ENCODE results near the gene PFKFB3.

The PFKFB3 gene

DNA sequence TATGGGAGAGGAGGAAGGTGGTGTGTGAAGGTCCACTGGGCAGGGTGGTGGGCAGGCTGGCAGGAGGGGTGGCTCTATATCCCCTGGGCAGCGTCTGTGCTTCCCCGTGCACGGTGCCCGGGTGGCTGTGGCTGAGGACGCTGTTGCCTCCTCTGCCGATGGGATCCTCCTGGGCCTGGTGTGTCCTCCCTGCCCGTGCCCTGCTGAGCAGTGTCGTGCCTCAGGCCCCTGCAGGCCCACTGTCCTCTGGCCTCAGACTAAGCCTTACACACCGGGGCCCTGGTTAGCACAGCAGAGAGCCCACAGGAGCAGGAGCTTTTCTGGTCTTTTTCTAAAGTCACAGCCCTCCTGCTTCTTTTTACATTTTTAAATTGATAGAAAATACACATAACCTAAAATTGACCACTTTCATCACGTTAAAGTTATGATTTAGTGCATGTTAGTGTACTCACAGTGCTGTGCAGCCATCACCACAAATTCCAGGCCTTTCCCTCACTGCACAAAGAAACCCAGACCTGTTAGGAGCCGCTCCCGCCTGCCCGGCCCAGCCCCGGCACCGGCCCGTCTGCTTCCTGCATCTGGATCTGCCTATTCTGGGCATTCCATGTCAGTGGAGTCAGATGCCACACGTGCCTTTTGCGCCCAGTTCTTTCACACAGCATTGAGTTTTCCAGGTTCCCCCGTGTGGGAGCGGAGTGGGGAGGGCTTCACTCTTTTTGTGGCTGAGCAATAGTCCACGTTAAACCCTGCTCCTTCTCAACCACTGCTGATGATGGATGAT, 19.4 kb downstream of the PFKFB3 start:
- no peak overlapping the region for H3K9ac ChIP-seq (ENCODE audit: low read length)
- no peaks in the 10 kb centered on the region for H3K27me3 ChIP-seq (ENCODE audit: insufficient read depth, low read length)
- no peaks in the 10 kb centered on the region for H4K20me1 ChIP-seq (ENCODE audit: insufficient read depth, low read length)
- H3K27ac ChIP-seq (ENCODE audit: low read depth, low read length, poor library complexity, severe bottlenecking): no peak overlapping the region
- no peaks in the 10 kb centered on the region for H3K9me2 ChIP-seq (ENCODE audit: low read depth, low read length)
- no peaks in the 10 kb centered on the region for H3F3A ChIP-seq (ENCODE audit: insufficient read depth, low read length)
- H2AFZ ChIP-seq (ENCODE audit: low read length): no peak overlapping the region
- no peak overlapping the region for H3K4me3 ChIP-seq (ENCODE audit: low read depth, low read length, poor library complexity, severe bottlenecking)
- no peak for TF ChIP-seq EZH2 (IDR thresholded peaks at IDR 0.05; ENCODE audit: borderline replicate concordance, low read length)
- TF ChIP-seq, protein P1, sequence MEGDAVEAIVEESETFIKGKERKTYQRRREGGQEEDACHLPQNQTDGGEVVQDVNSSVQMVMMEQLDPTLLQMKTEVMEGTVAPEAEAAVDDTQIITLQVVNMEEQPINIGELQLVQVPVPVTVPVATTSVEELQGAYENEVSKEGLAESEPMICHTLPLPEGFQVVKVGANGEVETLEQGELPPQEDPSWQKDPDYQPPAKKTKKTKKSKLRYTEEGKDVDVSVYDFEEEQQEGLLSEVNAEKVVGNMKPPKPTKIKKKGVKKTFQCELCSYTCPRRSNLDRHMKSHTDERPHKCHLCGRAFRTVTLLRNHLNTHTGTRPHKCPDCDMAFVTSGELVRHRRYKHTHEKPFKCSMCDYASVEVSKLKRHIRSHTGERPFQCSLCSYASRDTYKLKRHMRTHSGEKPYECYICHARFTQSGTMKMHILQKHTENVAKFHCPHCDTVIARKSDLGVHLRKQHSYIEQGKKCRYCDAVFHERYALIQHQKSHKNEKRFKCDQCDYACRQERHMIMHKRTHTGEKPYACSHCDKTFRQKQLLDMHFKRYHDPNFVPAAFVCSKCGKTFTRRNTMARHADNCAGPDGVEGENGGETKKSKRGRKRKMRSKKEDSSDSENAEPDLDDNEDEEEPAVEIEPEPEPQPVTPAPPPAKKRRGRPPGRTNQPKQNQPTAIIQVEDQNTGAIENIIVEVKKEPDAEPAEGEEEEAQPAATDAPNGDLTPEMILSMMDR (IDR thresholded peaks at IDR 0.05; ENCODE audit: low read length): no peak
- H3K4me1 ChIP-seq (ENCODE audit: insufficient read depth, low read length, severe bottlenecking): no peaks in the 10 kb centered on the region
- H3K36me3 ChIP-seq (ENCODE audit: insufficient read depth, low read length): peaks cover 98% of the 10 kb centered on the region
- H3K9me3 ChIP-seq (ENCODE audit: low read length): no peaks in the 10 kb centered on the region
- H3K4me2 ChIP-seq (ENCODE audit: low read length): no peak overlapping the region
- no peaks in the 10 kb centered on the region for H3K79me2 ChIP-seq (ENCODE audit: insufficient read depth, low read length)

GRCh38 chr10:6222755-6223154, 20.0 kb downstream of the PFKFB3 start:
- H3K36me3 ChIP-seq (ENCODE audit: insufficient read depth, low read length): peaks cover 98% of the 10 kb centered on the region
- TF ChIP-seq, protein P1 (IDR thresholded peaks at IDR 0.05; ENCODE audit: low read length): no peak
- no peak for TF ChIP-seq EZH2 (IDR thresholded peaks at IDR 0.05; ENCODE audit: borderline replicate concordance, low read length)
- H4K20me1 ChIP-seq (ENCODE audit: insufficient read depth, low read length): no peaks in the 10 kb centered on the region
- no peaks in the 10 kb centered on the region for H3K27me3 ChIP-seq (ENCODE audit: insufficient read depth, low read length)
- H3K9me3 ChIP-seq (ENCODE audit: low read length): no peaks in the 10 kb centered on the region
- H3F3A ChIP-seq (ENCODE audit: insufficient read depth, low read length): no peaks in the 10 kb centered on the region
- no peaks in the 10 kb centered on the region for H3K9me2 ChIP-seq (ENCODE audit: low read depth, low read length)
- H3K9ac ChIP-seq (ENCODE audit: low read length): no peak overlapping the region
- no peak overlapping the region for H2AFZ ChIP-seq (ENCODE audit: low read length)
- no peaks in the 10 kb centered on the region for H3K4me1 ChIP-seq (ENCODE audit: insufficient read depth, low read length, severe bottlenecking)
- H3K27ac ChIP-seq (ENCODE audit: low read depth, low read length, poor library complexity, severe bottlenecking): no peak overlapping the region
- no peak overlapping the region for H3K4me2 ChIP-seq (ENCODE audit: low read length)
- H3K4me3 ChIP-seq (ENCODE audit: low read depth, low read length, poor library complexity, severe bottlenecking): no peak overlapping the region
- H3K79me2 ChIP-seq (ENCODE audit: insufficient read depth, low read length): no peaks in the 10 kb centered on the region

DNA sequence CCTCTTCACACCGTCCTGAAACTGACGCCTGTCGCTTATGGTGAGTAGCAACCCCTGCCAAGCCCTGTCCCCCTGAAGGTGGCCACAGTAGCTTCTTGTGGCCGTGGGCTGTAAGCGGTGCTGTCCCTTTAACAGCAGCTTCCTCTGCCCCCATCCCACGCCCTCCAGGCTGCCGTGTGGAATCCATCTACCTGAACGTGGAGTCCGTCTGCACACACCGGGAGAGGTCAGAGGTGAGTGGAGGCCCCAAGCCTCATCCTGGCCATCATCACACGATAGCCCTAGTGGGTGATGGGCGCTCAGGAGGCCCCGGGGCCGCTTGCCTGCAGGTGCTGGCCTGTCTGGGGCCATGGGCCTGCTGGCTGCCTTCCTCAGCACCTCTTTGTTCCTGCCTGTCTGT, 21.2 kb downstream of the PFKFB3 start:
- Histone ChIP-seq H3K36me3 (ENCODE audit: insufficient read depth, low read length) (peaks cover 100% of the 10 kb centered on the region), H3K9me2 (ENCODE audit: low read depth, low read length) (no peaks in the 10 kb centered on the region), H3F3A (ENCODE audit: insufficient read depth, low read length) (no peaks in the 10 kb centered on the region), H3K4me3 (ENCODE audit: low read depth, low read length, poor library complexity, severe bottlenecking) (no peak overlapping the region), H4K20me1 (ENCODE audit: insufficient read depth, low read length) (no peaks in the 10 kb centered on the region), H3K4me1 (ENCODE audit: insufficient read depth, low read length, severe bottlenecking) (no peaks in the 10 kb centered on the region), H3K9me3 (ENCODE audit: low read length) (no peaks in the 10 kb centered on the region), H3K27me3 (ENCODE audit: insufficient read depth, low read length) (no peaks in the 10 kb centered on the region), H3K4me2 (ENCODE audit: low read length) (no peak overlapping the region), H3K79me2 (ENCODE audit: insufficient read depth, low read length) (no peaks in the 10 kb centered on the region), H3K27ac (ENCODE audit: low read depth, low read length, poor library complexity, severe bottlenecking) (no peak overlapping the region), H3K9ac (ENCODE audit: low read length) (no peak overlapping the region), H2AFZ (ENCODE audit: low read length) (no peak overlapping the region)
- TF ChIP-seq, protein P1 (IDR thresholded peaks at IDR 0.05; ENCODE audit: low read length): no peak
- TF ChIP-seq EZH2 (IDR thresholded peaks at IDR 0.05; ENCODE audit: borderline replicate concordance, low read length): no peak
